HFFc6 (cell line): ENCODE results near the gene STAMBPL1. TPM values are rescaled to one million over a fixed set of nuclear protein-coding genes. Genes with fewer than 3 reads are reported as not detected.

Experiments
- DNase-seq: peaks from one replicate; pipeline ENCODE4 v3.0.0-alpha.2; 2018
- H3K27ac Mint-ChIP-seq: 2 replicates; pipeline ENCODE4 v1.8.0; 2020; ENCODE audit warnings: mild to moderate bottlenecking, mixed read lengths
- H3K27me3 Mint-ChIP-seq: 2 replicates; pipeline ENCODE4 v1.8.0; 2021; ENCODE audit warnings: mild to moderate bottlenecking, moderate library complexity, mixed read lengths; ENCODE audit not compliant: insufficient read depth
- H3K36me3 Mint-ChIP-seq: 2 replicates; pipeline ENCODE4 v1.8.0; 2021; ENCODE audit warnings: low read depth, mixed read lengths
- H3K4me1 Mint-ChIP-seq: 2 replicates; pipeline ENCODE4 v1.8.0; 2020; ENCODE audit warnings: low read depth, mixed read lengths
- H3K4me3 Mint-ChIP-seq: 2 replicates; pipeline ENCODE4 v1.8.0; 2020; ENCODE audit warnings: mild to moderate bottlenecking, moderate library complexity, mixed read lengths
- H3K9me3 Mint-ChIP-seq: 2 replicates; pipeline ENCODE4 v1.8.0; 2020; ENCODE audit warnings: mild to moderate bottlenecking, mixed read lengths
- total RNA-seq, 6 experiments: library from RNA; stranded (reverse); fragmentation: NEBNext Ultra II Directional; extraction: Animal tissue kit (Norgen Biotek cat#: 25700); gene quantifications; 2 replicates in 1 of 6; 3 replicates in 5 of 6; pipeline ENCODE4 v1.2.3, GENCODE V29; 2021
- TF ChIP-seq, protein P1 (sequence below): fragments of 200-600 bp; sonication (generic); IDR thresholded peaks from 2 replicates; pipeline ENCODE4 v1.5.0; 2021; ENCODE audit warnings: antibody characterized with exemption, mild to moderate bottlenecking

STAMBPL1 gene
- total RNA-seq, 6 experiments from 2014 or later: 28.8 to 44.9 (median 40.6) TPM

DNA sequence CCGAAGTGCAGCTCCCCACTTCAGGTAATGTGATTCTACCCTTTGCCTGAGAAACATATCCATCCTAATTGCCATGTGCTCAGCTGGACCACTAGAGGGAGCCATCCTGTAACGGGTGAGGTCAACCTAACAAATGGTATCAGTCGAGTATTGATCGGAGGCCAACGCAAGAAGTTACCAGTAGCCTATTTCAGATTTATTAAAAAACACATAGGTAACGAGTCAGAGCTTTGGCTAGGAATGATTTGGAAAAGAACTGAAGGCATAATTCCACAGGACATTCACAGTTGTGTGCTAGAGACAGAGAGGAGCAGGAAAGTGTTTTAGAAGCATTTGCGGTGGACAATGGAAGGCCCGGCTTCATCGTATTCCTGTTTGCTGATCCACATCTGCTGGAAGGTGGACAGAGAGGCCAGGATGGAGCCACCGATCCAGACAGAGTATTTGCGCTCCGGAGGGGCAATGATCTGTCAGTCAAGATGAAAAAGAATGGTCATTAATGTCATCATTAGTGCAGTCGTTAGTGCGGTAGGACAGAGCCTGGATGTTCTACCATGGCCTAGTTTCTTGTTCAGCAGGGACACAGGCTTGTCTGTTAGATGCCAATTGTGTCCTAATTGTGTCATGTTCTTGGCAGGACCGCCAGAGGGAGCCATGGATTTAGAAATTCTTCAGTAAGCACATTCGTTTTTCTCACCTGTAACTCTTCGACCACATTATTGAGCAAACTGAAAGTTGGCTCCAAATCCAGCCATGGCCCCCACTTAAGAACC is 55.0 kb downstream of the STAMBPL1 start:
- no peak overlapping the region for H3K4me3 Mint-ChIP-seq
- peak overlapping the region; percentile 48 for H3K27ac Mint-ChIP-seq
- peaks cover 31% of the 10 kb centered on the region for H3K36me3 Mint-ChIP-seq
- peak; percentile 73 for DNase-seq
- TF ChIP-seq, protein P1, sequence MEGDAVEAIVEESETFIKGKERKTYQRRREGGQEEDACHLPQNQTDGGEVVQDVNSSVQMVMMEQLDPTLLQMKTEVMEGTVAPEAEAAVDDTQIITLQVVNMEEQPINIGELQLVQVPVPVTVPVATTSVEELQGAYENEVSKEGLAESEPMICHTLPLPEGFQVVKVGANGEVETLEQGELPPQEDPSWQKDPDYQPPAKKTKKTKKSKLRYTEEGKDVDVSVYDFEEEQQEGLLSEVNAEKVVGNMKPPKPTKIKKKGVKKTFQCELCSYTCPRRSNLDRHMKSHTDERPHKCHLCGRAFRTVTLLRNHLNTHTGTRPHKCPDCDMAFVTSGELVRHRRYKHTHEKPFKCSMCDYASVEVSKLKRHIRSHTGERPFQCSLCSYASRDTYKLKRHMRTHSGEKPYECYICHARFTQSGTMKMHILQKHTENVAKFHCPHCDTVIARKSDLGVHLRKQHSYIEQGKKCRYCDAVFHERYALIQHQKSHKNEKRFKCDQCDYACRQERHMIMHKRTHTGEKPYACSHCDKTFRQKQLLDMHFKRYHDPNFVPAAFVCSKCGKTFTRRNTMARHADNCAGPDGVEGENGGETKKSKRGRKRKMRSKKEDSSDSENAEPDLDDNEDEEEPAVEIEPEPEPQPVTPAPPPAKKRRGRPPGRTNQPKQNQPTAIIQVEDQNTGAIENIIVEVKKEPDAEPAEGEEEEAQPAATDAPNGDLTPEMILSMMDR: peak; percentile 88
- no peaks in the 10 kb centered on the region; the same call in 1 of the 2 replicates for H3K27me3 Mint-ChIP-seq
- H3K4me1 Mint-ChIP-seq: peaks cover 32% of the 10 kb centered on the region
- H3K9me3 Mint-ChIP-seq: no peaks in the 10 kb centered on the region

DNA sequence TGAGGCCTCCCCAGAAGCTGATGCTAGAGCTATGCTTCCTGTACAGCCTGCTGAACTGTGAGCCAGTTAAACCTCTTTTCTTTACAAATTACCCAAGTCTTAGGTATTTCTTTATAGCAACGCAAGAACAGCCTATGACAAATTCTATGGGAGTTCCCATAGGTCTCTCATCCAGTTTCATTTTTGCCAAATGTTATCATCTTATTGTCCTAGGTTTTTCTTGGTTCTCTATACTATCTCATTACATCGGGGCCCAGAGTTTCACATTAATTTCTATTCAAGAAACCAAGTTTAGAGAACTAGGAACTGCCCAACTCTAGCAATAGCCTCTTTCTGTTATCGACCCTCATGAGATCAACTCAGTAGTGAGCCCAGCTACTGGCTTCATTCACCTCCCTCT is 56.6 kb downstream of the STAMBPL1 start:
- TF ChIP-seq, protein P1: no peak
- Mint-ChIP-seq H3K4me1 (peaks cover 26% of the 10 kb centered on the region), H3K4me3 (no peak overlapping the region), H3K27ac (no peak overlapping the region), H3K9me3 (no peaks in the 10 kb centered on the region), H3K27me3 (no peaks in the 10 kb centered on the region; the same call in 1 of the 2 replicates), H3K36me3 (peaks cover 35% of the 10 kb centered on the region)
- no peak for DNase-seq

DNA sequence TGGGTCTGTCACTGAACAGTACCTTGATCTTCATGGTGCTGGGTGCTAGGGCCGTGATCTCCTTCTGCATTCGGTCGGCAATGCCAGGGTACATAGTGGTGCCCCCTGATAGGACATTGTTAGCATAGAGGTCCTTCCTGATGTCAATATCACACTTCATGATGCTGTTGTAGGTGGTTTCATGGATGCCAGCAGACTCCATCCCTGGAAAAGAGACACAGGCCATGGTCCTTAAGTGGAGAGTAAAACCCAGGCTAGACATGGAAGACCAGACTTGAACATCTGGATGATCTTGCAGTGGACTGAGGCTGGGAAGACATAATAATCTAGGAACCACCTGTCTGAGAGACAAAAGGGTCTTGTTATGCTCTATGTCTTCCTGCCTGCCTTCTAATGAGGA is 58.0 kb downstream of the STAMBPL1 start:
- Mint-ChIP-seq H3K4me1 (peaks cover 12% of the 10 kb centered on the region), H3K4me3 (no peak overlapping the region), H3K36me3 (peaks cover 39% of the 10 kb centered on the region), H3K9me3 (no peaks in the 10 kb centered on the region), H3K27me3 (no peaks in the 10 kb centered on the region; the same call in 1 of the 2 replicates), H3K27ac (no peak overlapping the region)
- no peak for DNase-seq
- TF ChIP-seq, protein P1: no peak

DNA sequence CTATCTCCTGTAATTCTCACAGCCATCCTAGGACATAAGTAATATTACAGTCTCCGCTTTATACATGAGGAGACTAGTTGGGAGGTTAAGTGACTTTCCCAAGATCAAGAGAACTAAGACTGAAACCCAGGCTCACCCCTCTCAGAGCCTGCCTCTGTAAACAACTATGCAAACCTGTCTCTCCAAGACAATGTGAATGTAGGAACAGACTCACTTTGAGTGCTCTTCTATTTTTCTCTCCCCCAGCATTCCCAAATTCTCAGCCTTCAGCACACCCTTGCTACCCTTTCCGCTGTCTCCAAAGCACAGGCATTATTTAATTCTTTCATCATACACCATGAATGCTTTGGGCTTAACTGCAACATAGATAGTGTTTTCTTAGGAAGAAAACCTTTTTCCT is 58.9 kb downstream of the STAMBPL1 start:
- no peak overlapping the region for H3K27ac Mint-ChIP-seq

DNA sequence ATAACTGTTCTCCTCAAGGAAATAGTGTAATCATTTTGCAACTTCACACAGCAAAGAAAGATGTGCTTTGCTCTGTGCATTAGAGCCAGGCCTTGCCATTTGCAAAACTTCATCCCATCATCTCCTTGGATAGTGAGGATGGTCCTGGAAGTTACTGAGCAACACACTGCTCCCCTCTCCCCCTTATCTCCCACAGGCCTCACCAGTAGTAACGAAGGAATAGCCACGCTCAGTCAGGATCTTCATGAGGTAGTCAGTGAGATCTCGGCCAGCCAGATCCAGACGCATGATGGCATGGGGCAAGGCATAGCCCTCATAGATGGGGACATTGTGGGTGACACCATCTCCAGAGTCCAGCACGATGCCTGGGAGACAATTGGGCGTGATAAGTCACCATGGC is 61.0 kb downstream of the STAMBPL1 start:
- H3K4me3 Mint-ChIP-seq: no peak overlapping the region

More for the DNA sequence above, 58.9 kb downstream of the STAMBPL1 start:
- Mint-ChIP-seq H3K27me3 (no peaks in the 10 kb centered on the region; the same call in 1 of the 2 replicates), H3K36me3 (peaks cover 41% of the 10 kb centered on the region), H3K9me3 (no peaks in the 10 kb centered on the region), H3K4me1 (peaks cover 11% of the 10 kb centered on the region), H3K4me3 (no peak overlapping the region)
- DNase-seq: no peak
- TF ChIP-seq, protein P1: no peak

More for the DNA sequence above, 61.0 kb downstream of the STAMBPL1 start:
- Mint-ChIP-seq H3K9me3 (no peaks in the 10 kb centered on the region), H3K36me3 (peaks cover 31% of the 10 kb centered on the region), H3K27me3 (no peaks in the 10 kb centered on the region; the same call in 1 of the 2 replicates), H3K4me1 (no peaks in the 10 kb centered on the region), H3K27ac (no peak overlapping the region)
- no peak for DNase-seq
- TF ChIP-seq, protein P1: no peak
